CD14-positive monocyte (primary cell): ENCODE data around the gene HTR6. TPM values are rescaled to one million over a fixed set of nuclear protein-coding genes. Genes with fewer than 3 reads are reported as not detected.

Experiments
- DNase-seq, 3 donors: peaks; one replicate each; pipeline ENCODE4 v3.0.0-alpha.2; 2011 to 2022
- H2AFZ ChIP-seq: 2 replicates; pipeline ENCODE4 v1.6.0; 2012; ENCODE audit warnings: mild to moderate bottlenecking, low read depth, low read length, inconsistent platforms; ENCODE audit not compliant: insufficient read depth, poor library complexity, severe bottlenecking
- H3K27ac ChIP-seq, 2 donors: 1 replicate in 1 of 2; 2 replicates in 1 of 2; pipeline ENCODE4 v1.5.1; 2012 to 2013; ENCODE audit warnings: low read length in 2 of 2, control low read depth in 1 of 2, inconsistent platforms in 1 of 2, low read depth in 1 of 2, mild to moderate bottlenecking in 1 of 2
- H3K27me3 ChIP-seq, 2 donors: one replicate each; pipeline versions ENCODE4 v1.6.0 to v1.6.1; 2011 to 2013; ENCODE audit warnings: low read length in 2 of 2; ENCODE audit not compliant: control insufficient read depth in 2 of 2, insufficient read depth in 2 of 2
- H3K36me3 ChIP-seq, 2 donors: replicated peaks in 1 of 2; 1 replicate in 1 of 2; 2 replicates in 1 of 2; pipeline versions ENCODE4 v1.5.1 to v1.6.1; 2012 to 2013; ENCODE audit warnings: low read length in 2 of 2, control low read depth in 1 of 2, inconsistent platforms in 1 of 2, mild to moderate bottlenecking in 1 of 2; ENCODE audit not compliant: insufficient read depth in 2 of 2, control insufficient read depth in 1 of 2
- H3K4me1 ChIP-seq, 2 donors: 1 replicate in 1 of 2; 2 replicates in 1 of 2; pipeline versions ENCODE4 v1.5.1 to v1.6.1; 2012 to 2013; ENCODE audit warnings: low read length in 2 of 2, control low read depth in 1 of 2, inconsistent platforms in 1 of 2, mild to moderate bottlenecking in 1 of 2, moderate library complexity in 1 of 2; ENCODE audit not compliant: insufficient read depth in 2 of 2, control insufficient read depth in 1 of 2
- H3K4me2 ChIP-seq: replicated peaks from 2 replicates; pipeline ENCODE3; 2012; ENCODE audit warnings: low read length, moderate library complexity, mild to moderate bottlenecking; ENCODE audit not compliant: poor library complexity, severe bottlenecking; ENCODE audit errors: extremely low read depth
- H3K4me3 ChIP-seq, 3 experiments: fragments of 200-600 bp in 1 of 3; sonication (generic) in 1 of 3; replicated peaks in 1 of 3; 1 replicate in 2 of 3; 2 replicates in 1 of 3; pipeline ENCODE4 v1.5.1; 2011 to 2013; ENCODE audit warnings: low read length in 3 of 3, mild to moderate bottlenecking in 3 of 3, control low read depth in 2 of 3, low read depth in 2 of 3, inconsistent platforms in 1 of 3, moderate library complexity in 1 of 3
- H3K79me2 ChIP-seq: 2 replicates; pipeline ENCODE4 v1.6.0; 2012; ENCODE audit warnings: mild to moderate bottlenecking, control low read depth, inconsistent platforms, low read length, moderate library complexity; ENCODE audit not compliant: insufficient read depth
- H3K9ac ChIP-seq: 2 replicates; pipeline ENCODE4 v1.6.0; 2017; ENCODE audit warnings: low read length, mild to moderate bottlenecking; ENCODE audit not compliant: insufficient read depth, poor library complexity, severe bottlenecking
- H3K9me3 ChIP-seq, 2 donors: replicated peaks in 1 of 2; 1 replicate in 1 of 2; 2 replicates in 1 of 2; pipeline versions ENCODE4 v1.5.1 to v1.6.1; 2012 to 2013; ENCODE audit warnings: low read length in 2 of 2, control low read depth in 1 of 2; ENCODE audit not compliant: control insufficient read depth in 1 of 2, insufficient read depth in 1 of 2
- H4K20me1 ChIP-seq: 2 replicates; pipeline ENCODE4 v1.6.0; 2012; ENCODE audit warnings: mild to moderate bottlenecking, low read length, control low read depth, moderate library complexity; ENCODE audit not compliant: insufficient read depth
- H3K27ac Mint-ChIP-seq, 7 donors: one replicate each; pipeline ENCODE4 v1.8.0; 2020; ENCODE audit warnings: mild to moderate bottlenecking in 7 of 7, mixed read lengths in 7 of 7, moderate library complexity in 6 of 7, inconsistent platforms in 2 of 7
- H3K27me3 Mint-ChIP-seq, 3 donors: one replicate each; pipeline ENCODE4 v1.8.0; 2021 to 2022; ENCODE audit warnings: low read depth in 3 of 3, mild to moderate bottlenecking in 3 of 3, mixed read lengths in 3 of 3, moderate library complexity in 3 of 3, inconsistent platforms in 1 of 3
- H3K36me3 Mint-ChIP-seq, 2 donors: one replicate each; pipeline ENCODE4 v1.8.0; 2020; ENCODE audit warnings: mixed read lengths in 2 of 2, inconsistent platforms in 1 of 2, mild to moderate bottlenecking in 1 of 2
- H3K4me1 Mint-ChIP-seq: one replicate; pipeline ENCODE4 v1.8.0; 2020; ENCODE audit warnings: mild to moderate bottlenecking, mixed read lengths
- H3K4me3 Mint-ChIP-seq, 2 donors: one replicate each; pipeline ENCODE4 v1.8.0; 2020; ENCODE audit warnings: mild to moderate bottlenecking in 2 of 2, mixed read lengths in 2 of 2, moderate library complexity in 1 of 2
- H3K9me3 Mint-ChIP-seq, 7 donors: one replicate each; pipeline ENCODE4 v1.8.0; 2020 to 2022; ENCODE audit warnings: mixed read lengths in 7 of 7, mild to moderate bottlenecking in 6 of 7, moderate library complexity in 6 of 7, inconsistent platforms in 2 of 7
- CTCF ChIP-seq: fragments of 200-600 bp; IDR thresholded peaks from one replicate; pipeline ENCODE4 v1.8.0; 2022; ENCODE audit warnings: antibody characterized with exemption, mild to moderate bottlenecking
- WGBS: methylation state at CpG from one replicate; pipeline ENCODE4 v1.1.5; 2013; ENCODE audit warnings: missing lambda C conversion rate; ENCODE audit not compliant: insufficient coverage; 5-methylcytosine and 5-hydroxymethylcytosine counted together
- intact Hi-C, 2 donors: fragments of 100-400 bp; cut with micrococcal nuclease; formaldehyde crosslinking; loops; one replicate each; pipeline versions ENCODE4 v1.15.0 to v1.15.1; 2023
- polyA plus RNA-seq, 3 donors: library from polyadenylated mRNA; depleted of rRNA in 1 of 3; unstranded in 2 of 3; stranded (reverse) in 1 of 3; fragments of 300-500 nt in 2 of 3; fragments of >200 nt in 1 of 3; fragmentation: Illumina TruSeq in 2 of 3; gene quantifications; 1 replicate in 2 of 3; 2 replicates in 1 of 3; pipeline ENCODE4 v1.2.3, GENCODE V29; 2012 to 2021

HTR6 gene
- polyA plus RNA-seq, 3 donors: not detected

- Histone ChIP-seq H3K4me2 (no peak overlapping the region), H4K20me1 (peaks cover 74% of the 10 kb centered on the region), H3K4me3 (no peak overlapping the region), H3K27ac (no peak overlapping the region), H3K4me1 (no peaks in the 10 kb centered on the region), H3K27me3 (no peaks in the 10 kb centered on the region), H3K9ac (no peak overlapping the region), H3K36me3 (peaks cover 18 to 63% of the 10 kb centered on the region in 2 donors), H3K9me3 (no peaks in the 10 kb centered on the region), H3K79me2 (peaks cover 28% of the 10 kb centered on the region), H2AFZ (no peak overlapping the region)
- no peaks in the 10 kb centered on the region for H3K27me3 Mint-ChIP-seq
- no peak for TF ChIP-seq CTCF
- H3K9me3 Mint-ChIP-seq: no peaks in the 10 kb centered on the region
- WGBS: 90% methylated on average over 2 of the region's 3 CpGs
- no peak overlapping the region for H3K4me3 Mint-ChIP-seq
- H3K36me3 Mint-ChIP-seq: peaks cover 32 to 43% of the 10 kb centered on the region in 2 donors
- no peaks in the 10 kb centered on the region for H3K4me1 Mint-ChIP-seq
- intact Hi-C loops: no loop called here
- DNase-seq: no peak
- H3K27ac Mint-ChIP-seq: peak overlapping the region in 1 of 7 donors; percentile 10
These were observed 46.2 kb upstream of the HTR6 start for GRCh38 chr1:19618428-19618827.

GRCh38 chr1:19619697-19620384, 44.8 kb upstream of the HTR6 start:
- H3K9ac ChIP-seq: no peak overlapping the region

More at GRCh38 chr1:19619697-19620384, 44.8 kb upstream of the HTR6 start:
- Histone ChIP-seq H3K9me3 (no peaks in the 10 kb centered on the region), H4K20me1 (peaks cover 72% of the 10 kb centered on the region), H3K4me1 (no peaks in the 10 kb centered on the region), H3K36me3 (peaks cover 22 to 71% of the 10 kb centered on the region in 2 donors), H3K4me2 (no peak overlapping the region), H3K79me2 (peaks cover 25% of the 10 kb centered on the region), H3K27ac (no peak overlapping the region), H3K4me3 (no peak overlapping the region), H3K27me3 (no peaks in the 10 kb centered on the region), H2AFZ (no peak overlapping the region)
- WGBS: no CpG with 5 or more reads among the region's 3 CpGs
- Mint-ChIP-seq H3K4me3 (no peak overlapping the region), H3K27ac (no peak overlapping the region), H3K36me3 (peaks cover 33 to 49% of the 10 kb centered on the region in 2 donors), H3K9me3 (no peaks in the 10 kb centered on the region), H3K4me1 (no peaks in the 10 kb centered on the region), H3K27me3 (no peaks in the 10 kb centered on the region)
- no peak for TF ChIP-seq CTCF
- intact Hi-C loops: no loop called here
- DNase-seq: no peak
